DMS153 treated with DMSO at 0.1 percent for 48 hours (cell line): Measurements from ENCODE around the gene RPL36AL.
"Not testable (repeated sequence)": the region's sequence is repeated elsewhere in the genome, so short reads cannot be mapped to it uniquely, and the experiment has no call there.

ENCODE experiments used
- DNase-seq: peaks from one replicate; lab custom pipeline; 2025; ENCODE audit not compliant: unreplicated experiment; lab: John Stamatoyannopoulos, UW

RPL36AL gene

DNA sequence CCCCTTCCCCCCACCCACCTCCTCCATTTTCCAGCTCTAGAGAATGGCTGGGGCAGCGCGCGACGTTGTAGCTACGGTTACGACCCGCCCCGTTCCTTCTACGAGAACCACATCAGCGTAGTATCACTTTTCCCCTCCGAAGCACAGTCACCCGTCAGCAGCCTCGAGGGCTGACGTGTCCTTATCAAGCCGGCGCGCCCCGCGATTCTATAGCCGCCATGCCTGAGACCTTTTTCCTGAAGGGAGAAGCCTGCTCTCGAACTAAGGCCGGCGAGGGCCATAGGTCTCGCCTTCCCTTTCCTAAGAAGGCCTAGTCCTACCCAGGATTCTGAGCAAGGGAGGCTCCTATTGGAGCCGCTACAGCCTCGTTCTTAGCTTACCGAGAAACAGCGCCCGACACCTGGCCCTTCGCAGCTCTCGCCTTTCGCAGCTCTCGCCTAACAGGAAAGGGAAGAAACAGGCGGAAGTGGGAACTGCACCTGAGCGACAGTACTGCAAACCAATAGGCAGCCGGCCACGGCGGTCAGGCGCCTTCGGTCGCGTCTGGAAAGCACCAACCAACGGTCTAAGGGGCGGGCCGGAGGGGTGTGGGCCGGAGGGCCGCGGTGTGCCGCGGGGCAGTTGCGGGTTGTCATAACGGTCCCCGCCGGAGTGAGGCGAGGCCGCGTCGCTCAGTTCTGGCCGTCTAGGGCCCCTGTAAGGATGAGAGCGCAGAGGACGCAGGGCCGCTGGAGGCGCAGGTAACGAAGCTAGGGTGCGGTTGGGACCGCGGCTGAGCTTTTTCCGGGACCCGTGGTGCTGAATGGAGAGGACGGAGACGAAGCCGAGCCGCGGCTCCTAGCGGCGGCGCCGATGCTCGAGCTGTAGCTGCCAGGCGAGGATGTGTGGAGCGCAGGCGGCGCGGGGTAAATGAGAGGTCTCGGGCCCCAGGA lies at the start of gene RPL36AL, which contains the start of gene MGAT2:
Gene RPL36AL, minus strand, starts transcription at position 445 of the 932 bp plus-strand sequence. CDS start 1,522 bp downstream, outside the sequence.
Gene MGAT2, plus strand, starts transcription at position 618 of the 932 bp plus-strand sequence. CDS start 470 bp downstream, outside the sequence.
- peak; percentile 97 for DNase-seq

DNA sequence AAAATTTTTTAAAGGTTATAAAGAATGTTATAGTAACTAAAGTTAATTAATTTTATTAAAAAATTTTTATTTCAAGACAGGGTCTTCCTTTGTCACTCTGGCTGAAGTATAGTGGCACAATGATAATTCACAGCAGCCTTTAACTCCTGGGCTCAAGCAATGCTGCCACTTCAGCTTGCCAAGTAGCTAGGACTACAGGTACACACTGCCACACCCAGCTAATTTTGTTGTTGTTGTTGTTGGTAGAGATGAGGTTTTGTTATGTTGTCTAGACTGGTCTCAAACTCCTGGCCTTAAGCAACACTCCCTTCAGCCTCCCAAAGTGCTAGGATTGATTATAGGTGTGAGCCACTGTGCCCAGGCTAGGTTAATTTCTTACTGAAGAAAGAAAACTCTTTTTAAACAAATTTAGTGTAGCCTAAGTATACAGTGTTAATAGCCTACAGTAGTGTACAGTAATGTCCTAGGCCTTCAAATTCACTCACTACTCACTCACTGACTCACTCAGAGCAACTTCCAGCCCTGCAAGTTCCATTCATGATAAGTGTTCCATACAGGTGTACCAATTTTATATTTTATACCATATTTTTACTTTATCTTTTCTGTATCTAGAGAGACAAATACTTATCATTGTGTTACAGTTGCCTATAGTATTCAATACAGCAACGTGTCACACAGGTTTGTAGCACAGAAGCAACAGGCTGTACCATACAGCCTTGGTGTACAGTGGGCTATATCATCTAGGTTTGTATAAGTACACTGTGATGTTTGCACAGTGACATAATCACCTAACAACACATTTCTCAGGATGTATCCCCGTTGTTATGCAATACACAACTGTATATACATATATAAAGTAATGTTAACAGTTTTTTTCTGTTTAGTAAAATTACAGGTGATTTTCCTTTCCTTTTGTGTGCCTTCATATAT lies 39.4 kb upstream of the RPL36AL start:
- DNase-seq = no peak

DNA sequence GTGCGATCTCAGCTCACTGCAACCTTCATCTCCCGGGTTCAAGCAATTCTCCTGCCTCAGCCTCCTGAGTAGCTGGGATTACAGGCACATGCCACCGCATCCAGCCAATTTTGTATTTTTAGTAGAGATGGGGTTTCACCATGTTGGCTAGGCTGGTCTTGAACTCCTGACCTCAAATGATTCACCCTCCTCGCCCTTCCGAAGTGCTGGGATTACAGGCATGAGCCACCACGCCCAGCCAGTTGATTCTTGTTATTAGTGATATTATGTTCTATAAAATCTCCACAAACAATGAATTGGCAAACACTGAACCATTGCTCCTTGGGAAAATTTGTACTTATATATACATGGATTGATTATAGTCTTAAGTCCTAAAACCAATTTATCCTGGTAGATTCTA lies 37.1 kb upstream of the RPL36AL start:
- not testable (repeated sequence) for DNase-seq

DNA sequence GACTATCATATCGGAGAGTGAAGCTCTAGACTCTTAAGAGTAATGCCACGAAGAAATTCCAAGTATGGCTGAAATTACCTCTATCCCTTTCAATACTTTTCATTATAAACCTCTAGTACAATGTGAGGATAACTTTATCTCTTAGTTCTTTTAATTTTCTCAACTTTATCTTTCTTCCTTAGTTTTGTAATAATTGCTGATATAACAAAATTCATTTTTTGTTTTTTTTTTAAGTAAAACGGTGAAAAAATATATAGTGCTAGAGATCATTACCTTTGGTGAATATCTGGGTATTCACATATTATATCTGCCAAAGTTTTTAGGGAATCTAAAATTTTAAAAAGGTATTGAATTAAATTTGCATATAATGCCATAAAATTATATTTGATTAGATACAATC lies 34.1 kb upstream of the RPL36AL start:
- no peak for DNase-seq

DNA sequence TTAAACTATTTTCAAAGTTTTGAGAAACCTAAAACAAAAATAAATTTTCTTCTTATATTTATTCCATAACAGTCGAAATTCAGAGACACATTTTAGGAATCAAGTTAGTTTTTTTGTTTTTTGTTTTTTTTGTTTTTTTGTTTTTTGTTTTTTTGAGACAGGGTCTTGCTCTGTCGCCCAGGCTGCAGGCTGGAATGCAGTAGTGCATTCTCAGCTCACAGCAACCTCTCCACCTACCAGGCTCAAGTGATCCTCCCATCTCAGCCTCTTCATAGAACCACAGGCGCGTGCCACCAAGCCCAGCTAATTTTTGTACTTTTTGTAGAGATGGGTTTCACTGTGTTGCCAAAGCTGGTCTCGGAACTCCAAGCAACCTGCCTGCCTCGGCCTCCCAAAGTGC lies 33.1 kb upstream of the RPL36AL start:
- DNase-seq = no peak

DNA sequence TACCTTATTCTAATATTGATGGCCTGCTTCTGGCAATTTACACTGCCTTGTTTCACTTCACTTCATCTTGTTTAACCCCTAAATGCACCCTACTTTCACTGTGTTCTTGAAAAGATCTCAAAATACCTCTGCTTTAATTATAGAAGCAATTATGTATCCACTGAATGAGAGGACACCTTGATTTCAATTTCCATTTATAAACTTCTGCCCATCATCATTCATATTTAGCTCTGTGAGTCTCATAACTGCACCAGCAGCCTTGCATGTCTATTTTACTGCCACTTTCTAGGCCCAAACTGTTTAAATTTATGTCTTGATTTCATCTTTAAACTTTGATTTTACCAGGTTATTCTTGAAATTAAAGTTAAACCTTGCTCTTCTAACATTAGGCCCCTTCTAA lies 21.7 kb upstream of the RPL36AL start:
- DNase-seq = no peak

DNA sequence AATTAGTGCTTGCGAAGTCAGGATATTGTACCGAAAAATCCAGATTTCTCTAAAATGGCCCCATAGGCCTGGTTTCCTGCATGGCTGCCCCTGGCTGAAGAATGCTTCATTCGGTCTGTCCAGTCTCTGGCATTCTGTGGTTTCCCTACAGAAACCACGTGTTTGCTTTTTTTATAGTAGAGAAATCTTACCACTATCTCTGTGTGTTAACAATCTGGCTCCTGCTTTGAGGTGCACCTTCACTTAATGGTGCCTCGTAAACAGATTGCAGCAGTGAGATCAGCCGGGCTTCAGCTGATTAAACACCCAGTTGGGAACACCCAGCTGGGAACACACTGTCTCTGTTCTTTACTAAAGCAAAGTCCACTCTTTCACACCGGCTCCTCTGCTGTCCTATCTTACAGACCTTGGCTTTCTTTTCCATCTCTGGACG lies 21.3 kb upstream of the RPL36AL start:
- DNase-seq = no peak

DNA sequence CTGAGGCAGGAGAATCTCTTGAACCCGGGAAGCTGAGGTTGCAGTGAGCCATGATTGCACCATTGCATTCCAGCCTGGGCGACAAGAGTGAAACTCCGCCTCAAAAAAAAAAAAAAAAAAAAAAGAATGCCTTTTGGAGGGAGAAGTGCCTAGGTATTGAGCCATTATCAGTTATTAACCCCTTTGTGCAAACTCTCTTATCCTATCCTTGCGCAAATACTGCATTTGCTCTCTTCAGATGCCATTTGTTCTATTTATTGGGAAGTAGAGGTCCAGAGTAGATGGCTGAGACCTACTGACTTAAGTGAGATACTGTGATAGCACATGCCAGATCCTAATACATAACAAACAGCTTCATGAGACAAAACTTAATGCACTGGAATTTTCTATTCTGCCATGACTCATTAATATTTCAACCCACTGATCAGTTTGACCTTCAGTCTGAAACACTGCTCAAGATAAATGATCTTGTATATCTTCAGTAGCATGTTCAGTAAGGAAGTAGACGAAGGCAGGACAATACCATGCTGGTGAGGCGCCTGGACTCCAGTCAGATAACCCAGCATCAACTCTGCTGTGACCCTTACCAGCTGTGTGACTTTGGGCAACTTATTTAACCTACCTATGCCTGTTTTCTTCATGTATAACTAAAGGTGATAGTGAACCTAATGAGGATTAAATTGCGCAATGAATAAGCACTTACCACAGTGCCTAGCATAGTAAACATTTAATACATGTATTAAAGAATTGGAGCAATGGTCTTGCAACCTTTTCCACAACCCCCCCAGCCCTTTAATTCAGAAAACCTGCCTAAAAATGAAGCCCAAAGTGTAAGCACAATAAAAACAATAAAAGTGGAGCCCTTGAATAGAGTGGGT lies 20.4 kb upstream of the RPL36AL start:
- no peak for DNase-seq

DNA sequence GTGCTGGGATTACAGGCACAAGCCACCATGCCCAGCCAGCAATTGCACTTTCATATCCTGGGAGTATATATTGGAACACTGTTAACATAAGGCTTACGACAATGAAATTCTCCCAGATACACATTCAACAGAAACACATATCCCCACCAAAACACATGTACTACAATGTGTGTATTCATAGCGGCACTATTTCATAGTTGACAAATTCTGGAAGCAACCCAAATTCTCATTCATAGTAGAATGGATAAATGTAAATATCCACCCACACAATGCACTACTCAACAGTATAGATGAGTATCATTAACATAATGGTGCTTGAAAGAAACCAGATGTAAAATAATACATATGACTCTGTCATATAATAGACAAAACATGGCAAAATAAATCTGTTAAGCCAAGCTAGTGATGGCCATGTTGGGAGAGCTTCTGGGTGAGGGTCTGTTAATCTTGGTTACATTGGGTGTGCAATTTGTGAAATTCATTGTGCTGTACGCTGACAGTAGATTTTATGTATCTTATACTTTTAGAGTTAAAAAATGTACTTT lies 17.2 kb upstream of the RPL36AL start:
- no peak for DNase-seq

DNA sequence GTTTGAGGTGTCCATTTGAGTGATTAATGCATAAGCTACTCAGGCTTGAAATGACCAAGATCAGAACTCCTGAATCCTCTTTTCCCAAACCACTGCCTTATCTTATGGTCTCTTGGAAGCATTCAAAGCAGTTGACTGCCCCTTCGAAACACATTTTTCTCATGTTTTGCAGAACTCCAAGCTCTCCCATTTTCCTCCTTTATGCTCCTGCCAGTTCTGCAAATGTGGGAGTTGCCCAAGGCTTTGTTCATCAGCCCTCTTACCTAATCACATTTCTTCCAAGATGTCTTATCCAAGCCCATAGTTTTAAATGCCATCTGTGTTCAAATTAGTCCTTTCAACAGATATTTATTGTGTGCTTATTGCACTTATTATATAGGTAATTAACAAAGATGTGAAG lies 16.4 kb upstream of the RPL36AL start:
- DNase-seq = no peak

DNA sequence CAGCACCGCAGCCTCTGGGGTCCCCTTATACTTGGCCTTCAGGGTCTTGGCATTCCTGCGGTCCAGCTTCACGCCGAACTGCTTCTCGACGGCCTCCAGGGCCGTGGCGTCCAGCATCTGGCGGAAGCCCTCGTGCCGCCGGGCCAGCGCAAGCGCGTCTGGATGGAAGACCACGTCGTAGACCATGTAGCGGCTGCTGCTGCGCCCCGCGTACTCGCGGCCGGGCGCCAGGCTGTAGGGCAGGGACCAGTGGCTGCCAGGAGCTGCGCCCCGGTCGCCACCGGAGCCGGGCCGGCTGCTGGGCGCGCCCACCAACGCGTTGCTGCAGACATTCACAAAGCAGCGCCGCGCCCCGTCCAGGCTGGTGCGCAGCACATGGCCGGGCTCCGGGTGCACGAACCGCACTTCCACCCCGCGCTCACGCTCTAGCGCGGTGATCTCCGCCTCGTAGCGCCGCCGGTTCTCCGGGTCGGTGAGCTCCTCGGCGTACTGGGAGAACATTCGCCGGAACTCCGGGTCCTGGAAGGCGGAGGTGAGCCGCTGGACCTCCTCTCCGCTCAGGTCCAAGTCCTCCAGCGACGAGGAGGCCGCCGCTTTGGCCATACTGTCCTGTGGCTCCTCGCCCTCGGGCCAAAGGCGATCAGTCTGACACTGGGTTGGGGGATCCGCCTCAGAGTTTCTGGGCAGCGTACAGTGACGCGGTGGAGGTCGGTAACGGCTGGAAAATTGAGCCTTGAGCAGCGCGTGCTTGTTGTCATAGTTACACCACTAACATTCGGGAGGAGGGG lies 14.3 kb upstream of the RPL36AL start, which contains the start of gene DNAAF2:
Gene DNAAF2, minus strand, starts transcription at position 698 of the 788 bp plus-strand sequence. Its CDS starts 95 bp downstream, at position 603.
- peak; percentile 20 for DNase-seq

DNA sequence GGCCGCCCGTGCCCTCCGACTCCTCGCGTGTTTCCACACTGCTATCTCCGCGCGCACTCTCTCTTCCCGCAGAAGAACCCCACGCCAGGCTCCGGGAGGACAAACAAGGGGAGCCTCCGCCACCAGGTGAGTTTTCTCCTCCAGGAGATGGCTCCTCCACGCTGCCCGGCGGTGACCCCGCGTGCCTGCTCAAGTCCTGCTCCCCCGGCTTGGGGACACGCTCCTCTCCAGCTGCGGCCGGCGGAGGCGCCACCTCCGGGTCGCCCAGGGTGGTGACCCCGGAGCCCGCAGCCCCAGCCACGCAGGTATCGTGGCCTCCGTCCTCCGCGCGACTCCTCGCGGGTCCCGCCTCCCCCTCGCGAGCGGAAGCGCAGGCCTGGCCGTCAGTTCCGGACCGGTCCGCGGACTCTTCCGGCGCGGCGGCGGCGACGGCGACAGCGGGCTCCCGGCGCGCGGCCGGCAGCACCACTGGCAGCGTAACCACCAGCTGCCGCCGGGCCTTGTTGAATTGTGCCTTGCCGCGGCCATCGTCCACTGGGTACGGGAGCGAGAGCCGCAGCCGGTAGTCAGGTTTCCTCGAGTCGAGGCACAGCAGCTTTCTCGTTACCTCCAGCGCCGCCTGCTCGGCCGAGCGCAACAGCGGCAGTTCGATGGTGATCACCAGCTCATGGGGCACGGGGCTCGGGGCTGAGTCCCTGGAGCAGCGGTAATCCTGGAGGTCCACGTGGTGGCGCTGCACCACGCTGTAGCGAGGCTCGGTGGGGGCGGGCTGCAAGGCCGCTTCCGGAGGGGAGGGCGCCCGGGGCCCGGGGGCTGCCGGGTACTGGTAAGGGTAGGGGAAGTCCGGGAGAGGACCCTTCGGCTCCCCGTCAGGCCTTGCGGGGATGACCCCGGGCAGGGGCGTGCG lies 13.5 kb upstream of the RPL36AL start:
- peak; percentile 71 for DNase-seq

DNA sequence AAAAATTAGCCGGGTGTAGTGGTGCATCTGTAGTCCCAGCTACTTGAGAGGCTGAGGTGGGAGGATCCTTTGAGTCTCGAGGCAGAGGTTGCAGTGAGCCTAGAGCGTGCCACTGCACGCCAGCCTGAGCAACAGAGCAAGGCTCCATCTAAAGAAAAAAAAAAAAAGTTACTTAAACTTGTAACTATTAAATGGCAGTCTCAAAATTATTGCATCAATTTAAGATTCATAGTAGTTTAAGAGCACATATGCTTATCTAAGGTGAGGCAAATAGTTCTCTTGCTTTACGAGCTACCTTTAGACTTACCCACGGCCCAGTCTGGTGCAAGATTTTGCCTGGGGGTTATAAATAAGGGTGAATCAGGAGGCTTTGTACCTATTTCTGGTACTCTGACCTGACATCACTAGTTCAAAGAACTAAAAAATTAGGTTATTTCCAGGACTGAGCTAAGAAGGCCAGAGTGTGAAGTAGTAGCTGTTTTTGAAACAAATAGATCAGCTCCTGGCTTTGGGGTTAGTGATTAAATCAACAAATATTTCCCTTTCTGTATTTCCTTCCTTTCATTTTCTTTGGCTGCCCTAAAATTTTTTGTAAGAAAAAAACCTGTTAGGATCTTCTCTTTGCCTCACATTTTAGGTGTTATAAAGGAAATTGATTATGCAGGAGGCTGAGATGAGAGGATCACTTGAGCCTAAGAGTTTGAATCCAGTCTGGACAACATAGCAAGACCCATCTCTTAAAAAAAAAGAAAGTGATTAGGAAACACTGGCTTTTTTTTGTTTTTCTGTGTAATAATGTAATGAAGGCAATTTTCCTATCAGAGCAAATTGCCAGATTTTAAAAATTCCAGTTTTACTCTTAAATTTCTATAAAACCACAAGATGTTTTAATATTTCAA lies 3.8 kb upstream of the RPL36AL start:
- no peak for DNase-seq

DNA sequence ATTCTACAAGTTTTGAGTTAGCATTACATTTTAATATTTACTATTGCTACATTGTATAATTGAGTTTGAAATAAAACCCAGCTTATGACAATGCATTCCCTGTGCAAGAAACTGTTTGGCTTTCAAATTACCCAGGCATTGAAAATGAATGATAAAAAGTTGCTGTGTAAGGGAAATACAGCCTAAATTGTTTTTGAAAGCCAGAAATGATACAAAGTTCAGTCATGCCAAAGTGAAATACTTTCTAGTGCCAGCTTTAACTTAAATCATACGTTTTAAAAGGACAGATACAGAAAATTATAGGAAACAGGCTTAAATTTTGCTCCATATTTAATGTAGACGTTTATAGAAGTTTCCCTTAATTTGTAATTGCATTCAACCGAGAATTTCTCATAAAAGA lies 3.0 kb upstream of the RPL36AL start:
- no peak for DNase-seq

DNA sequence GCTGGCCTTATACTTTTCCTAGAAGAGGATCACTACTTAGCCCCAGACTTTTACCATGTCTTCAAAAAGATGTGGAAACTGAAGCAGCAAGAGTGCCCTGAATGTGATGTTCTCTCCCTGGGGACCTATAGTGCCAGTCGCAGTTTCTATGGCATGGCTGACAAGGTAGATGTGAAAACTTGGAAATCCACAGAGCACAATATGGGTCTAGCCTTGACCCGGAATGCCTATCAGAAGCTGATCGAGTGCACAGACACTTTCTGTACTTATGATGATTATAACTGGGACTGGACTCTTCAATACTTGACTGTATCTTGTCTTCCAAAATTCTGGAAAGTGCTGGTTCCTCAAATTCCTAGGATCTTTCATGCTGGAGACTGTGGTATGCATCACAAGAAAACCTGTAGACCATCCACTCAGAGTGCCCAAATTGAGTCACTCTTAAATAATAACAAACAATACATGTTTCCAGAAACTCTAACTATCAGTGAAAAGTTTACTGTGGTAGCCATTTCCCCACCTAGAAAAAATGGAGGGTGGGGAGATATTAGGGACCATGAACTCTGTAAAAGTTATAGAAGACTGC lies 1.7 kb upstream of the RPL36AL start:
- no peak for DNase-seq

DNA sequence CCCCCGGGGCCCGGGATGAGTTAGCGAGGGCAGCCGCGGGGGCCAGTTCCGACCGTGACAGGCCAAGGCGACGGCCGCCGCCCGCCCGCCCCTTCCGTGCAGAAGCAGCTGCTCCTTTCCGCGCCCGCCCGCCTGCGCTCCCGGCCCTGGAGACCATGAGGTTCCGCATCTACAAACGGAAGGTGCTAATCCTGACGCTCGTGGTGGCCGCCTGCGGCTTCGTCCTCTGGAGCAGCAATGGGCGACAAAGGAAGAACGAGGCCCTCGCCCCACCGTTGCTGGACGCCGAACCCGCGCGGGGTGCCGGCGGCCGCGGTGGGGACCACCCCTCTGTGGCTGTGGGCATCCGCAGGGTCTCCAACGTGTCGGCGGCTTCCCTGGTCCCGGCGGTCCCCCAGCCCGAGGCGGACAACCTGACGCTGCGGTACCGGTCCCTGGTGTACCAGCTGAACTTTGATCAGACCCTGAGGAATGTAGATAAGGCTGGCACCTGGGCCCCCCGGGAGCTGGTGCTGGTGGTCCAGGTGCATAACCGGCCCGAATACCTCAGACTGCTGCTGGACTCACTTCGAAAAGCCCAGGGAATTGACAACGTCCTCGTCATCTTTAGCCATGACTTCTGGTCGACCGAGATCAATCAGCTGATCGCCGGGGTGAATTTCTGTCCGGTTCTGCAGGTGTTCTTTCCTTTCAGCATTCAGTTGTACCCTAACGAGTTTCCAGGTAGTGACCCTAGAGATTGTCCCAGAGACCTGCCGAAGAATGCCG lies 872 bp upstream of the RPL36AL start:
- peak; percentile 62 for DNase-seq
